ENCODE measurements around the gene PATJ.
"Not testable (repeated sequence)": the region's sequence is repeated elsewhere in the genome, so short reads cannot be mapped to it uniquely, and the experiment has no call there.

The PATJ gene

GRCh38 chr1:61951731-61952580 is 209.7 kb downstream of the PATJ start:
- DNase-seq: no peak

GRCh38 chr1:61952675-61953074 is 210.4 kb downstream of the PATJ start:
- no peak for DNase-seq

GRCh38 chr1:61953076-61953789 is 211.0 kb downstream of the PATJ start:
- DNase-seq: no peak

GRCh38 chr1:61953790-61954150 is 211.5 kb downstream of the PATJ start:
- DNase-seq: no peak

- DNase-seq: no peak
These were observed 213.0 kb downstream of the PATJ start for GRCh38 chr1:61955261-61955660.

GRCh38 chr1:61956016-61956645 is 213.9 kb downstream of the PATJ start:
- no peak for DNase-seq

- no peak for DNase-seq
These were observed 214.5 kb downstream of the PATJ start for GRCh38 chr1:61956784-61957183.

- DNase-seq: no peak
These were observed 218.7 kb downstream of the PATJ start for GRCh38 chr1:61961009-61961408.

- DNase-seq: no peak
These were observed 220.4 kb downstream of the PATJ start for GRCh38 chr1:61962631-61963030.

GRCh38 chr1:61966450-61967225 is 224.4 kb downstream of the PATJ start:
- not testable (repeated sequence) for DNase-seq

GRCh38 chr1:61967750-61968149 is 225.5 kb downstream of the PATJ start:
- DNase-seq: no peak

GRCh38 chr1:61968869-61969268 is 226.6 kb downstream of the PATJ start:
- no peak for DNase-seq

- DNase-seq: no peak
These were observed 231.0 kb downstream of the PATJ start for GRCh38 chr1:61973100-61973837.

GRCh38 chr1:61975638-61976037 is 233.4 kb downstream of the PATJ start:
- no peak for DNase-seq

GRCh38 chr1:61976566-61976965 is 234.3 kb downstream of the PATJ start:
- DNase-seq: no peak

- DNase-seq: no peak
These were observed 236.5 kb downstream of the PATJ start for GRCh38 chr1:61978796-61979195.

GRCh38 chr1:61979729-61980128 is 237.4 kb downstream of the PATJ start:
- no peak for DNase-seq

GRCh38 chr1:61980561-61980960 is 238.3 kb downstream of the PATJ start:
- no peak for DNase-seq

GRCh38 chr1:61981870-61982660 is 239.8 kb downstream of the PATJ start:
- DNase-seq: no peak

GRCh38 chr1:61983236-61983635 is 241.0 kb downstream of the PATJ start:
- no peak for DNase-seq

GRCh38 chr1:61992257-61992656 is 250.0 kb downstream of the PATJ start:
- no peak for DNase-seq
